RPMI8226 (cell line): Measurements from ENCODE around the gene SIVA1.

Experiments used
- DNase-seq: peaks from one replicate; pipeline ENCODE4 v3.0.0-alpha.2; 2015

The SIVA1 gene

DNA sequence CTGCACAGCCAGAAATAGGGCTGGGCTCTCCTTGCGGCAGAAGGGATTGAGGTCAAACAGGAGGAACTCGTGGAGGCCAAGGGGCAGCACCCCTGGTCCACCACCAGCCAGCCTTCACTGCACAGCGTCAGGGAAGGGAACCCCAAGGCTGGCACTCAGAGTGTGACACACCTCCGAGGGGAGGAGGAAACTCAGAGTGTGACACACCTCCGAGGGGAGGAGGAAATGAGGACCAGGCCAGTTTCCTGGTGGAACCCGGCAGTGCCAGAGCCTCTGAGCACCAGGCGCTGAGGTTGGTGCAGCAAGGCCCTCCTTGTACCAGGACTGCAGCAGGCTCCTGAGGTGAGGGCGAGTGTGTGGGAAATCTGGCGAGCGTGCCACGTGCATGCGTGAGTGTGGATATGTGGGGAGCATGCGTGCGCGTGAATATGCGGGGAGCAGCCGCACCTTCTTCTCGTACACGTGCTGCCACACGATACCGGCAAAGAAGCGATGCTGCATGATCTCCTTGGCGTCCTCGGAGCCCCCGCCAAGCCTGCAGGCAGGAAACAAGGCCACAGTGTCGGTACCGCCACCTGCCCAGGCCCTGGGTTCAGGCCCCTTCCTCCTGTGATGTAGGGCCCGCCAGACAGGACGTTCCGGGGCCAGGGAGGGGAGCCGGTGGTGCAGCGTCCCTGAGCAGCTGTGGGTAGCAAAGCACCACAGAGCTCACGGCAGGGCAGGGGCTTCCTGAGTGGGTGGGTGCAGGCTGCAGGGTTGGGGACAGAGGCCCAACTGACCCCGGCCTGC, 19.2 kb downstream of the SIVA1 start:
- no peak for DNase-seq

DNA sequence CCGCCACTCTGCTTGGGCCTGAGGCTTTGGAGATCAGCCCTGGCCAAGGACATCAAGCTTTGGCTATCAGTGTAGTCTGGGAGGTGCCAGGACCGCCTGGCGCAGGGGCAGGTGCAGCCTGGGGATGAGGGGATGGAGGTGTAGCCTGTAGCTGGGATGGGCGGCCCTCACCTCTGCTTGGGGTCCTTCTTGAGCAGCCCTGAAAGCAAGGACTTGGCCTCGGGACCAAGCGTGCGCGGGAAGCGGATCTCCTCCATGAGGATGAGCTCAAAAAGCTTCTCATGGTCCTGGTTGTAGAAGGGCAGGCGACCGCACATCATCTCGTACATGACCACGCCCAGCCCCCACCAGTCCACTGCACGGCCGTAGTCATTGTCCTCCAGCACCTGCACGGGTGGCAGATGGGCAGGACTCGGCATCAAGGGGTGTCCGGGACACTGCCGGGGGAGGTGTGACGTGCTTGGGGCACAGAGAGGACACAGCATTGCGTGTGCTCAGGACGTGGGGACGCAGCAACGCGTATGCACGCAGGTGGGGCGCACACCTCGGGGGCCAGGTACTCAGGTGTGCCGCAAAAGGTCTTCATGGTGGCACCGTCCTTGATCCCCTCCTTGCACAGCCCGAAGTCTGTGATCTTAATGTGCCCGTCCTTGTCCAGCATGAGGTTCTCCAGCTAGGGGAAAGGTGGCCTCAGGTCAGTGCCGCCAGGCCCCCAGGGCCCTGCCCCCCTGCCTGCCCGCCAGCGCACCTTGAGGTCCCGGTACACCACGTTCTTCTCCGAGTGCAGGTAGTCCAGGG, 20.0 kb downstream of the SIVA1 start:
- DNase-seq, result no peak

DNA sequence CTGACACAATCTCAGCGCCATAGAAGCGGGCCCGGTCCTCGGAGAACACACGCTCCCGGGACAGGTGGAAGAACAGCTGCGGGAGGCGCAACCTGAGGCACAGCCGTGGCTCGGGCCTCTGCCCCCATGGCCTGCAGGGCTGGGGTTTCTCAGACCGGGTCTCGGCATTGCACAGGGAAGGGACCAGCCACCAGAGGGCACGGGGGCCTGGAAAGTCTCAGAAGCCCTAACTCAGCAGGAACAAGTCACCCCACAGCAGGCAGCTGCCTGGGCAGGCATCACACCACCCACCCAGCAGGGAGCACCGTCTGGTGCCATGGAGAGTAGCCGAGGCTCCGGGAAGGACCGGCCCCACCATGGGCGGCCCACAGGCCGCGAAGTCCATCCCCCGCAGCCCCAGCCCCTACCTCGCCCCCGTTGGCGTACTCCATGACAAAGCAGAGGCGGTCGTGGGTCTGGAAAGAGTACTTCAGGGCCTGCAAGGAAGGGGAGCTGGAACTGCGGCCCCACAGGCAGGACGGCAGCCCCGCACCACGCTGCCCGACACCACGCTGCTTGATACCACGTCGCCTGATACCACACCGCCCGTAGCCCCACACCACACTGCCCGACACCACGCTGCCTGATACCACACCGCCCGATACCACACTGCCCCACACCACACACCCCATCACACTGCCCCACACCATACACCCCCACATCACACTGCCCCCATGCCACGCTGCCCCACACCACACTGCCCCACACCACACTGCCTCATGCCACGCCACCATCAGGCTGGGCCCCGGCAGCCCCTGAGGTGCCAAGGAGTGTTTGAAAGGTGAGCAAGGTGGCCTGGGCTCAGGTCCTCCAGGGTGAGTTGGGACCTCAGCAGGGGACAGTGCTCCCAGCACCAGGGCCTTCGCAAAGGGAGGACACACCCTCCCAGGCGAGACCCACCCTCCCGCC, 20.8 kb downstream of the SIVA1 start:
- DNase-seq, result no peak

- no peak for DNase-seq
These were observed 21.6 kb downstream of the SIVA1 start for GRCh38 chr14:104774453-104775072.

DNA sequence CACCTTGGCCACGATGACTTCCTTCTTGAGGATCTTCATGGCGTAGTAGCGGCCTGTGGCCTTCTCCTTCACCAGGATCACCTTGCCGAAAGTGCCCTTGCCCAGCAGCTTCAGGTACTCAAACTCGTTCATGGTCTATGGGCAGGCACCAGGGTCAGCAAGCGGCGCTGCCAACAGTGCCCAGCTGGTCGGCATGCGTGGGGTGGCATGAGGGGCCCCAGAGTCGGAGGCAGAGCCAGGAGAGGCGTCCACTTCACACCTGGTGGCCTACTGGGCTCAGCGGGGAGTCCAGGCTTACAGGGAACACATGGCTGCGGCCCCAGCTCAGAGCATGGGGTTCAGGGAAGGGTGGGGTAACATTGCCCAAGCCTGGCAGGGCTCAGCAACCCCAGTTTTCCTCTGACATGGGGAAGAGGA, 22.1 kb downstream of the SIVA1 start:
- DNase-seq, result no peak

GRCh38 chr14:104776481-104776880, 23.5 kb downstream of the SIVA1 start:
- no peak for DNase-seq

- DNase-seq, result no peak
These were observed 24.2 kb downstream of the SIVA1 start for GRCh38 chr14:104776961-104777807.

GRCh38 chr14:104777808-104778249, 24.9 kb downstream of the SIVA1 start:
- DNase-seq, result no peak

DNA sequence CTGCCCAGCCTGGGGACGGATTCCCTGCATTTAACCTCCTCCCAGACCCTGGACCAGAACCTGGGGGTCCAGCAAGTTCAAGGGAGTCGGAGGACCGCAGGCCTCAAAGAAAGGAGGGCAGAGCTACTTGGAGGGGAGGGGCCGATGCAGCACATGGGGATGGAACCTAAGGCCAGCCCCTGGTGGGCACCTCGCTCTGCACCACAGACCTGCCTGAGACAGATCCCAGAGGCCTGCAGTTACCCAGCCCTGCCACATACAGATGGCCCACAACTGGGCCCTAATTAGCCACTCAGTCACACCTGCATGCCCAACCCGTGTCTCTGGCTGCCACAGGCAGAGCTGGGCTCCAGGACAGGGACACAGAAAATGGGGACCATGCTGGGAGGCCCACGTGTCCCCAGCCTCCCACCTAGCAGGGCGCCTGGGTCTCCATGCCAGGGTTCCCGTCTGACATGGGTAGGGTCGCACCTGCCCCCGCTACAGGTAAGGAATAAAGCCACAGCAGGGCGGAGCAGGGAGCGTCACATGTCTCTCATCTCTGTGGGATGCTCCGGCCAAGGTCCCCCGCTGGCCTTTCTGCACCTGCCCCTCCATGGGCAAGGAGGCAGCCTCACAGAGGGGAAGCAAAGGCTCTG, 25.9 kb downstream of the SIVA1 start:
- DNase-seq, result no peak

DNA sequence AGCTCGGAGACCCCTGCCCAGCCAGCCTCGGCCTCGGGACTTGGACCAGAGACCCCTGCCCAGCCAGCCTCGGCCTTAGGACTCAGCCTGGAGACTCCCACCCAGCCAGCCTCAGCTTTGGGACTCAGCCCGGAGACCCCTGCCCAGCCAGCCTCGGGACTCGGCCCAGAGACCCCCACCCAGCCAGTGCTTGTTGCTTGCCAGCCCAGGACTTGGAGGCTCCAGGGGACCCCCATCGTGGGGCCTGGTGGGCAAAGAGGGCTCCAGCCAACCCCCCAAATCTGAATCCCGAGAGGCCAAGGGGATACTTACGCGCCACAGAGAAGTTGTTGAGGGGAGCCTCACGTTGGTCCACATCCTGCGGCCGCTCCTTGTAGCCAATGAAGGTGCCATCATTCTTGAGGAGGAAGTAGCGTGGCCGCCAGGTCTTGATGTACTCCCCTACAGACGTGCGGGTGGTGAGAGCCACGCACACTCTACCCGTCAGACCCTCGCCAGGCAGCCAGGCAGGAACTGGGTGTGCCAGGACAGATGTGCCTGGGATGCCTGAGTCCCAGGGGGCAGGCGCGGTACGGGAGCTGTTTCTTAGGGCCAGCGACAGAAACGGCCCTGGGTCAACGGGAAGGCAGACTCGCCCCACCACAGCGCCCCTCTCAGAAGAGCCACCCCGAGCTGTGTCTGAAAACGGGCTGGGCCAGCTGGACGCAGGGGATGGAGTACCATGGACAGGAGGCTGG, 27.0 kb downstream of the SIVA1 start:
- no peak for DNase-seq

DNA sequence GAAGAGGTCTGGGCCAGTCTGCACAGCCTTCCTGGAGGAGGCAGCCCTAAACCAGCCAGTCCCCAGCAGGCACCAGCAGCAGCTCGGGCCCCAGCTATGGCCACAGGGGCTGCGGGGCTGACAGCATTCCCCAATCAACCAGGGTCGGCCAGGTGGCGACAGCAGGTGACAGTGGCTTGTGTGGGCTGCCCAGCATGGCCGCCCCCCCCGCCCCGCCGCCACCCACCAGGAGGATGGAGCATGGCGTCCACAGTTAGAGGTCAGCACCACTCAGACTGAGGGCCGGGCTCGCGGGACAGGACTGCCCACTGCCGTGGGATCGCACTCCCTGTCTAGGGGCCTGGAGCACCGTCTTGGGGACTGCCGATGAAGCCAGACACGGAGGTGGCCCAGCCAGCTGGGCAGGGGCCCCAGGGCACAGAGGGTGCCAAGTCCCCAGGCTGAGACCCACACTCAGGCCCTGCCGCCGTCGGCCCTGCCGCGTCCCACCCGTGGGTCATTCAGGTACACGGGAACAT, 27.6 kb downstream of the SIVA1 start:
- no peak for DNase-seq

GRCh38 chr14:104781271-104782077, 28.5 kb downstream of the SIVA1 start:
- DNase-seq, result no peak

- no peak for DNase-seq
These were observed 29.3 kb downstream of the SIVA1 start for GRCh38 chr14:104782086-104782807.

DNA sequence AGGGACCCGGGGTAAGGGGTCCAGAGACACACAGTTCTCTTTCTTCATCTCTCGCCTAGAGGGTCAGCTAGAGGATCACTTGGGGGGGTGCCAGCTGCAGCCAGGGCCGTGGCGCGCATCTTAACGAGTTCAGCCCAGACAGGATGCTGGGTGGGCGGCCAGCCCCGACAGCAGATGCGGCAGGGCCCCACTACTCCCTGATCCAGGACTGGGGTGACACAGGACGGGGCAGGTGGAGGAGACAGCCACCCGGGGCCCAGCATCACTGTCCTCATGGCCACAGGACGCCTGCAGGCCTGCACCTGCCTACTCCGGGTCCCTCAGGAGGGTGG, 29.8 kb downstream of the SIVA1 start:
- no peak for DNase-seq

DNA sequence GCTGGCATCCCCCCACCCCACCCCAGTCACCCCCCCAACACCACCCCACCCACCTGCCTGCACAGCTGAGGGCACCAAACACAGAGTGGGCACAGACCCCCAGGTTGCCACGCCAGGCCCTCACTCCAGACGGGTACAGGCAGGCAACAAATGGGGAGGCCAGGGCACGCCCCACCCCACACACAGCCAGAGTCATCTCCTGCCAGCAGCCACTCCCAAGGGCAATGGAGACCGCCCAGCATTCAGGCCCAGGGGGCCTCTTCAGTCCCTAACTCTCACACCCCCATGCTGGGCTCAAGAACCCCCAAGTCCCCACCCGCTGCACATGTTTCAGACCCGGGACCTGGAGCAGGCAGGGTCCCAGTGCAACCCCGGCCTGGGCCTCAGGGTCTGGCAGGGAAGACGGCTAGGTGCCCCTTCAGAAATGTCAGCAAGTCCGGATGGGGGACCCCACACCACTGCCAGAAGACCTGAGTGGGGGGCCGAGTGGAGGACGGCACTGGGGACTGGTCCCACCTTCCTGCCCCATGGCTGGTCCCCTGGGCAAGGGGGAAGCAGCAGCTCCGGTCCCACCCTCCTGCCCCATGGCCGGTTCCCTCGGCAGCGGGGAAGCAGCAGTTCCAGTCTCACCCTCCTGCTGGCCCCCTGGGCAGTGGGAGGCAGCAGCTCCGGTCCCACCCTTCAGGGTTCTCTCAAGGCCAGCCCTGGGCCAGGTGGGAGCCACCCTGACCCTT, 30.7 kb downstream of the SIVA1 start:
- DNase-seq, result no peak

GRCh38 chr14:104784218-104784568, 31.2 kb downstream of the SIVA1 start:
- DNase-seq, result no peak

GRCh38 chr14:104784846-104785707, 32.1 kb downstream of the SIVA1 start:
- DNase-seq, result peak; percentile 22
